ENCODE data around the gene CHGA. TPM values are rescaled to one million over a fixed set of nuclear protein-coding genes. Genes with fewer than 3 reads are reported as not detected.

The CHGA gene
- total RNA-seq, 1 donor from 2014 or later = not detected

DNA sequence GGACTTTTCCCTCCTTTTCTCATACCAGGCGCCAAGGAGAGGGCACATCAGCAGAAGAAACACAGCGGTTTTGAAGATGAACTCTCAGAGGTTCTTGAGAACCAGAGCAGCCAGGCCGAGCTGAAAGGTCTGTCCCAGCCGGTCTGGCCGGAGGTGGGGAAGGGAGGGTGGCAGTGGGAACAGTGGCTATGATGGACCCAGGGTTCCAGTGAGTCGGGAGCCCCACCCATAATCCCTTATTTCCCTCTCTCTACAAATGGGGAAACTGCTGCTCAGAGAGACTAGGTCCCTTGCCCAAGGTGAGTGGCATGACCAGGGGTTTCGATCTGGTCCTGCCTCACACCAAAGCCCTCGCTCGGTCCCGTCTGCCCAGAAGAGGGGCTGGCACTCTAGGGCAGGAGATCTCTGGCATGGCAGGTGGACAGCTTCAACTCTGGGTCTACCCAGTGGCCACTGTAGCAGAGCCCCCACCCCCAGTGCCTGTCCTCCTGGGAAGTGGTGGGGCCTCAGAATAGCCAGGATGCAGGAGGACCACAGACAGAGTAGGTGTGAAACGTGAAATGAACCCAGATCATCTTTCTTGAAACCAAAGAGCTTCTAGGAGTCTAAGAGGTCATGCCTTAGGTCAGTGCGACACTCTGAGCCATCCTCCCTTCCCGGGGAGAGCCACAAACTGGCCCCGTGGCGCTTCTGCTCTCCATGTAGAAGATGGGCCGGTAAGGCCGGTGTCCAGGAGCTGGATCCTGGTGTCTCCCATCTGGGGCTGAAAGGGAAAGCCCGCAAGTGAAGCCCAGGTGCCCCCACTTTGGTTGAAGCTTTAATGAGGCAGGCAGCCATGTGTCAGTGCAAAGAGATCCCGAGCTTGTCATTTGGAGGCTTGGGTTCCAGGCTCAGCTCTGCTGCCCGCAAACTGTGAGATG is 7.0 kb downstream of the CHGA start:
- TF ChIP-seq, protein P1, sequence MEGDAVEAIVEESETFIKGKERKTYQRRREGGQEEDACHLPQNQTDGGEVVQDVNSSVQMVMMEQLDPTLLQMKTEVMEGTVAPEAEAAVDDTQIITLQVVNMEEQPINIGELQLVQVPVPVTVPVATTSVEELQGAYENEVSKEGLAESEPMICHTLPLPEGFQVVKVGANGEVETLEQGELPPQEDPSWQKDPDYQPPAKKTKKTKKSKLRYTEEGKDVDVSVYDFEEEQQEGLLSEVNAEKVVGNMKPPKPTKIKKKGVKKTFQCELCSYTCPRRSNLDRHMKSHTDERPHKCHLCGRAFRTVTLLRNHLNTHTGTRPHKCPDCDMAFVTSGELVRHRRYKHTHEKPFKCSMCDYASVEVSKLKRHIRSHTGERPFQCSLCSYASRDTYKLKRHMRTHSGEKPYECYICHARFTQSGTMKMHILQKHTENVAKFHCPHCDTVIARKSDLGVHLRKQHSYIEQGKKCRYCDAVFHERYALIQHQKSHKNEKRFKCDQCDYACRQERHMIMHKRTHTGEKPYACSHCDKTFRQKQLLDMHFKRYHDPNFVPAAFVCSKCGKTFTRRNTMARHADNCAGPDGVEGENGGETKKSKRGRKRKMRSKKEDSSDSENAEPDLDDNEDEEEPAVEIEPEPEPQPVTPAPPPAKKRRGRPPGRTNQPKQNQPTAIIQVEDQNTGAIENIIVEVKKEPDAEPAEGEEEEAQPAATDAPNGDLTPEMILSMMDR (IDR thresholded peaks at IDR 0.05) = no peak
- Mint-ChIP-seq H3K4me1 (ENCODE audit: low read depth) (no peaks in the 10 kb centered on the region), H3K4me3 (ENCODE audit: unreplicated experiment) (no peak overlapping the region), H3K36me3 (ENCODE audit: low read depth) (no peaks in the 10 kb centered on the region), H3K27me3 (ENCODE audit: low read depth) (peaks cover 17% of the 10 kb centered on the region), H3K9me3 (ENCODE audit: low read depth) (no peaks in the 10 kb centered on the region), H3K27ac (ENCODE audit: unreplicated experiment) (no peak overlapping the region)
- peak; percentile 72 for DNase-seq (ENCODE audit: low spot score)

DNA sequence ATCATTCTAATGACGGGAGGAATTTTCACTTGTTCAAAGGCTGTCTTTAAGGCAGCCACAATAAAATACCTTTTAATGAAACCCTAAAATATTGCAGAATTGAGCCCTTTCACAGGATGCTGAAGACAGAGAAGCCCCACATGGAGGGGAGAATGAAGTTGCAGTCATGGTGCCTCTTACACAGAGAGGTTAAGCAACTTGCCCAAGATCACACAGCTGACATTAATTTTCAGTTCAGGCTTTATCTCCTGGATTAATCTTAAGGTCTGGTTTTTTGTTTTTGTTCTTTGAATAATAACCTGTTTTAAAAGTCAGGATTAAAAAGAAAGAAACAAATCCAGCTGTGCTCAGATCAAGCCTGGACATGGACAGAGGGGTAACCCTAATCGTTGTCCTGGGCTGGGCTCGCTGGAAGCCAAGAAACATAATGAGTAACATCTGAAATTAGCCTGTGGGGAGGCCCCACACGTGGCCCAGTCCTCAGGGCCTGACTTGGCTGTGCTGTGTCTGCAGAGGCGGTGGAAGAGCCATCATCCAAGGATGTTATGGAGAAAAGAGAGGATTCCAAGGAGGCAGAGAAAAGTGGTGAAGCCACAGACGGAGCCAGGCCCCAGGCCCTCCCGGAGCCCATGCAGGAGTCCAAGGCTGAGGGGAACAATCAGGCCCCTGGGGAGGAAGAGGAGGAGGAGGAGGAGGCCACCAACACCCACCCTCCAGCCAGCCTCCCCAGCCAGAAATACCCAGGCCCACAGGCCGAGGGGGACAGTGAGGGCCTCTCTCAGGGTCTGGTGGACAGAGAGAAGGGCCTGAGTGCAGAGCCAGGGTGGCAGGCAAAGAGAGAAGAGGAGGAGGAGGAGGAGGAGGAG is 8.0 kb downstream of the CHGA start:
- Mint-ChIP-seq H3K36me3 (ENCODE audit: low read depth) (no peaks in the 10 kb centered on the region), H3K27ac (ENCODE audit: unreplicated experiment) (no peak overlapping the region), H3K9me3 (ENCODE audit: low read depth) (no peaks in the 10 kb centered on the region), H3K27me3 (ENCODE audit: low read depth) (peaks cover 8% of the 10 kb centered on the region), H3K4me1 (ENCODE audit: low read depth) (no peaks in the 10 kb centered on the region), H3K4me3 (ENCODE audit: unreplicated experiment) (no peak overlapping the region)
- TF ChIP-seq, protein P1 (IDR thresholded peaks at IDR 0.05) = no peak
- DNase-seq (ENCODE audit: low spot score) = no peak

DNA sequence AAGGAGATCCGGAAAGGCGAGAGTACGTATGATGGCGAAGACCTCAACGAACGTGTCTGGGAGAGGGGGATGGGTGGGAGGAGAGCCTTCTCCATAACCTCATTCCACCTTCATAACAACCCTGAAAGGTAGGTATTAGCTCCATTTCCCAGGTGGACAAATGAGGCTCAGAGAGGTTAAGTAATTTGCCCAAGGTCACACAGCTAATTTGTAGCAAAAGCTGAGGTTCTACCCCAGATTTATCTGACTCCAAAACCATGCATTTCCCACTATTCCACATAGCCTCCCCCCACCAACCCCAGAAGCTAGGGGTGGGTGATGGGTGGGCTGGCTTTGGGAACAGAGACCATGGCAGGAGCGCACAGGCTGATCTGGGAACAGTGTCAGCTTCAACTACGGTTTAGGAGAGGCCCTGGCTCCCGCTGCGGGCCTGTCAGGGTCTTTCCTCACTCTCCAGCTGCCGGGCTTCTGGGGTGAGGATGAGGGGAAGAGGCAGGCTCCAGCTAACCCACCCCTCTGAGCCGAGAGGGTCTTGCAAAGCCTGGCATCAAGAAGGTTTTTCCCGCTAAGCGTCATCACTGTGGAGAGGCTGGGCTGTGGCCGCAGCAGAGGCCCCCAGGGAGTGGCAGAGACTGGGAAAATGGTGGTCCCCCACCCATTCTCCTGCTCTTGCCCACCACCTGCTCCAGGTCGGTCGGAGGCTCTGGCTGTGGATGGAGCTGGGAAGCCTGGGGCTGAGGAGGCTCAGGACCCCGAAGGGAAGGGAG is 8.9 kb downstream of the CHGA start:
- no peak overlapping the region for H3K4me3 Mint-ChIP-seq (ENCODE audit: unreplicated experiment)
- TF ChIP-seq, protein P1 (IDR thresholded peaks at IDR 0.05) = no peak
- H3K36me3 Mint-ChIP-seq (ENCODE audit: low read depth) = no peaks in the 10 kb centered on the region
- H3K4me1 Mint-ChIP-seq (ENCODE audit: low read depth) = no peaks in the 10 kb centered on the region
- H3K27me3 Mint-ChIP-seq (ENCODE audit: low read depth) = peaks cover 6% of the 10 kb centered on the region
- H3K27ac Mint-ChIP-seq (ENCODE audit: unreplicated experiment) = no peak overlapping the region
- DNase-seq (ENCODE audit: low spot score) = peak; percentile 58
- H3K9me3 Mint-ChIP-seq (ENCODE audit: low read depth) = no peaks in the 10 kb centered on the region

DNA sequence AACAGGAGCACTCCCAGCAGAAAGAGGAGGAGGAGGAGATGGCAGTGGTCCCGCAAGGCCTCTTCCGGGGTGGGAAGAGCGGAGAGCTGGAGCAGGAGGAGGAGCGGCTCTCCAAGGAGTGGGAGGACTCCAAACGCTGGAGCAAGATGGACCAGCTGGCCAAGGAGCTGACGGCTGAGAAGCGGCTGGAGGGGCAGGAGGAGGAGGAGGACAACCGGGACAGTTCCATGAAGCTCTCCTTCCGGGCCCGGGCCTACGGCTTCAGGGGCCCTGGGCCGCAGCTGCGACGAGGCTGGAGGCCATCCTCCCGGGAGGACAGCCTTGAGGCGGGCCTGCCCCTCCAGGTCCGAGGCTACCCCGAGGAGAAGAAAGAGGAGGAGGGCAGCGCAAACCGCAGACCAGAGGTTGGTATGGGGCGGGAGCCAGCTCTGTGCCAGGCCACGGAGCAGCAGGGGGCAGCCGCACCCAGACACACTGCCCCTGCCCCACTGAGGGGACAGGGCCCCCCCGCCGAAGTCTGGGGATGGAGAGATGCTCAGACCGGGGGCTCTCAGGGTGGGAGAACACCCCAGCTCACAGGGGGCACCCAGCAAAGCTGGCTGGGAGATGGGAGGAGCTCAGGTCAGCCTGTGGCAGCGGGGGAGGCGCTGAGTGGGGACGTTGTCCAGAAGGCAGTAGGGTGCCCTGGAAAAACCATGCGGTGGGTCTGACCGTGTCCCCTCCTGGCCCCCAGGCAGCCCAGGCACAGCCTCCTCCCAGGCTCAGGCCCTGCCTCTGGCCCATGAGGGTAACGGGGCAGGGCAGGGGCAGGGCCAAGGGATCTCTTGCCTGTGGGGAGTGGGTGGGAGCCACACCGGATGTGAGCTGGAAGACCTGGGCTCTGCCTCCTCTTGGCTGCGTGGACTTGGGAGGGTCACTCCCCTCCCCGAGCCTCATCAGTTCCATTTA is 9.8 kb downstream of the CHGA start:
- Mint-ChIP-seq H3K4me1 (ENCODE audit: low read depth) (no peaks in the 10 kb centered on the region), H3K27ac (ENCODE audit: unreplicated experiment) (no peak overlapping the region), H3K27me3 (ENCODE audit: low read depth) (peaks cover 6% of the 10 kb centered on the region), H3K9me3 (ENCODE audit: low read depth) (no peaks in the 10 kb centered on the region), H3K36me3 (ENCODE audit: low read depth) (no peaks in the 10 kb centered on the region), H3K4me3 (ENCODE audit: unreplicated experiment) (no peak overlapping the region)
- TF ChIP-seq, protein P1 (IDR thresholded peaks at IDR 0.05) = no peak
- DNase-seq (ENCODE audit: low spot score) = peak; percentile 87
